ENCODE results near the gene SIGLEC5. TPM values are rescaled to one million over a fixed set of nuclear protein-coding genes. Genes with fewer than 3 reads are reported as not detected.
A peak's percentile ranks its signal among the peaks of the same experiment; 100 is the strongest.

The SIGLEC5 gene
- polyA plus RNA-seq, 3 donors, result 0.48 to 0.51 TPM; not detected in 1

DNA sequence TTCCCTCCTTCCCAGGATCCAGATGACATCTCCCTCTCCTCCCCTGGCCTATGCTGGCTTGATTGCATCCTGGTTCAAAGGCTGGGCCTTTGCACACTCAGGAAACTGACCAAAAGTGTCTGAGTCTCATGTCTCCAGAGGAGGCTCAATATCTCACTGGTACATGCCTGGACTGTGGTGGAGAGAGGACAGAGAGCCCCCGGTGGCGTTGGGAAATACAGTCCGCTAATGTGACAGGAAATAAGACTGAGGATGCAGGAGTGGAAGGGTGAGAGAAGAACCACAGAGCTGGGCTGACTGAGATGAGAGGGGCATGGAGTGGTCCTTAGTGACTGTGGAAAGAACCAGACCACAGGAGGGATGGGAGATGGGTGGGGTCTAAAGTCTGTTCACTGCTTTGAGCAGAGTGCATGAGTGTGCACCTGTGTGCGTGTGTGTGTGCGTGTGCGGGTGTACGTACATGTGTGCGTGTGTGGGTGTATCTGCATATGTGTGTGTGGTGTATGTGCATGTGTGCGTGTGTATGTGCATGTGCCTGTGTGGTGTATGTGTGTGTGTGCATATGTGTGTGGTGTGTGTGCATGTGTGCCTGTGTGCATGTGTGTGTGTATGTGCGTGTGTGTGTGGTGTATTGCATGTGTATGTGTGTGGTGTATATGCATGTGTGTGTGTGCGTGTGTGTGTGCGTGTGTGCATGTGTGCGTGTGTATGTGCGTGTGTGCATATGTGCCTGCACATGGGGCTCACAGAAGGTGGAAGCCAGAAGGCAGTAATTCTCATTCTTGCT, 1.9 kb downstream of the SIGLEC5 start:
- DNase-seq (ENCODE audit: low read depth in 3 of 3, low spot score in 2 of 3), result no peak

DNA sequence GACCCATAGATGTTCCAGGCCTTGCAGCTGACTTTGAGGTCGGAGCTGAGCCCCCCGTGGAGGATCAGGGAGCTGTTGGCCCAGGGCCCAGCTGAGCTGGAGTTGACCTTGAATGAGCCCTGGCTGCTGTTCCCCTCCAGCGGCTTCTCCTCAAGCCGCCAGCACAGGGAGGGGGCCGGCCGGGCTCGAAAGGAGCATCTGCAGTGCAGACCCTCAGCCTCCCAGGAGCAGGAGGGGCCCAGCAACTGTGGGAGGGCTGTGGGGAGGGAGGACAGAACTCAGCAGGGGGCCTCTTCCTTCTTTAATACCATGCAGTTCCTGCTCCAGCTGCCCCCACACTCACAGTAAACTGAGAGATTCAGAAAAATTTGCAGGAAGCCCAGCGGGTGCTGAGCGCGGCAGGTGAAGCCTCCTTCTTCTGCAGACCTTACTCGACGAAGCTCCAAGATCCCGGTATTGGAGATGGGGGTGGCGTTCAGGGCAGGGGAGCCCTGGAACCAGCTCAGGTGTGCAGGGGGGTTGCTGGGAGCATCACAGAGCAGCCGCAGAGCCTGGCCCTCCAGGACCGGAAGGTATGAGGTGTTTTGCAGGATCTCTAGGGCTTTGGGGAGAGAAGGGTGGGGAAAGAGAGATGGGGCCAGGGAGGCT, 2.6 kb downstream of the SIGLEC5 start:
- DNase-seq (ENCODE audit: low read depth in 3 of 3, low spot score in 2 of 3), result no peak

DNA sequence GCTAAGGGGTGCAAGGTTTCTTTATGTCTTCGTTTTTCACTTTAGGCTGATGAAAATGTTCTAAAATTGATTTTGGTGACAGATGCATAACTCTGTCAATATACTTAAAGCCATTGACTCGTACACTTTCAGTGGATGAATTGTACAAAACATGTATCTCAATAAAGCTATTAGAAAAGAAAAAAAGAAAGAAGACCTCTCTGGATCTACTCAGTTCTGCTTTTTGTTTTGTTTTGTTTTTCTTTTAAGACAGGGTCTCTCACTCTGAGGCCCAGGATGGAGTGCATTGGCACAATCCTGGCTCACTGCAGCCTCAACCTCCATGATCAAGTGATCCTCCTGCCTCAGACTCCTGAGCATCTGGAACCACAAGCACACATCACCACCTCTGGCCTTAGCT, 3.5 kb downstream of the SIGLEC5 start:
- no peak for DNase-seq (ENCODE audit: low read depth in 3 of 3, low spot score in 2 of 3)

DNA sequence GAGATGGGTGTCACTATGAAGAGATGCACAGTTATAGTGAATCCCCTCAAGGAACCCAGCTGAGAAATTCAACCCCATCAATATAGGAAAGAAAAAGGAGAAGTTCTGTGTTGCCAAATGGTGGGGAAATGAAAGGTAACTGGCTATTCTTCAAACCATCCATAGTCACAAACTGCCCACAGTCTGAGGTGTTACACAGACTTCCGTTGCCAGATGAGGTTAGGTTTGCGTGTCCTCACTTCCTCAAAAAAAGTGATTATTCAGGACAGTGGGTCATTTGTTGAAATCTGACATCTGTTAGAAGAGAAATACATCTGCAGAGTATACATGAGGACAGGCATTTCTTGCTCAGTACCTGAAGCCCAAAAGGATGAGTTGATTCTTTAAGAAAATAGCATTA, 9.0 kb downstream of the SIGLEC5 start:
- no peak for DNase-seq (ENCODE audit: low read depth in 3 of 3, low spot score in 2 of 3)

DNA sequence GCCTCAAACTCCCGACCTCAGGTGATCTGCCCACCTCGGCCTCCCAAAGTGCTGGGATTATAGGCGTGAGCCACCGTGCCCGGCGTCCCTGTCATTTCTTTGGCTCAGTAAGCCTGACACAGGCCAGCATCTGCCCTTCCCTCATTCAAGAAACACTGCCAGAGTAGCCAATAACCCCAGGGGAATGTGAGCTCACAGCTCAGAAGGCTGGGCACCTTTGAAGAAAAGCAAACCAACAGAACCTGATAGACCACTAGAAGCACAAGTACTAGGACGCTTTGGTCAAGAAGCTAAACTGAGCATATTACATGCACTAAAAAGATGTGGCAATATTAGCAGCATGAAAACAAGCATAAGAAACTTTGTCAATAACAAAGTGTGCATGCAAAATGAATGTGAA, 14.2 kb downstream of the SIGLEC5 start:
- no peak for DNase-seq (ENCODE audit: low read depth in 3 of 3, low spot score in 2 of 3)

DNA sequence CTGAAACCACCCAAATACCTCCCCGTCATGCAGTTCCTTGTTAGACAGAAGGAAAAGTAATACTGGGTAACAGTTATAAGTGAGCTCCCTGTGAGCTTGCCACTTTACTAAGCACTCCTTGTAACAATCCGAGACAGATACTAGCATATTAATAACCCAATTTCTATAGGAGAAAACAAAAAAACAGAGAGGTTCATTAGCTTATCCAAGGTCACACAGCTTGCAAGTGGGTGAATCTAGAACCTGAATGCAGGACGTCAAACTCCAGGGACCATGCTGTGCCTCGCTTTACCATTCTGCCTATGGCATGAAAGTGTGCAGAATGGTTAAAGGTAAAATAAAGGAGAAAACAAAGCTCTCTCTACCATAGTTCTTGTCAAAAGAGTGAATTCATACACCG, 15.4 kb downstream of the SIGLEC5 start:
- DNase-seq (ENCODE audit: low read depth in 3 of 3, low spot score in 2 of 3), result no peak

DNA sequence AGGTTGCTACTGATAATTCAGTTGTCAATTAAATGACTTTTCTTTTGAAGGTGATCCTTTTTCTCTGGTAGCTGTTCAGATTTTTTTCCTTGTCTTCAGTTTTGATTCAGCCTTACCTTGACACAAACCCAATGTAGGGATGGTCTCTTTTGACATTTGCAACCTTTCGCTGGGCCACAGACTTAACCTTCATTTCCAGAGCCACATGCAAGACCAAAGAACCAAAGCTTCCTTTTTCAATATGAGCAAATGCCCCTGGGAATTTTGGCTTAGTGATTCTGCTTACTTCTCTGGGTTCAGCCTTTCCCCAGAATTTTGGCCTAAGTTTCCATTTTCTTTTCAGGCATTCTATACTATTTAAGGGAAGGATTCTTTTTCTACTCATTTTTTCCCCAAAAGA, 19.6 kb downstream of the SIGLEC5 start:
- no peak for DNase-seq (ENCODE audit: low read depth in 3 of 3, low spot score in 2 of 3)

DNA sequence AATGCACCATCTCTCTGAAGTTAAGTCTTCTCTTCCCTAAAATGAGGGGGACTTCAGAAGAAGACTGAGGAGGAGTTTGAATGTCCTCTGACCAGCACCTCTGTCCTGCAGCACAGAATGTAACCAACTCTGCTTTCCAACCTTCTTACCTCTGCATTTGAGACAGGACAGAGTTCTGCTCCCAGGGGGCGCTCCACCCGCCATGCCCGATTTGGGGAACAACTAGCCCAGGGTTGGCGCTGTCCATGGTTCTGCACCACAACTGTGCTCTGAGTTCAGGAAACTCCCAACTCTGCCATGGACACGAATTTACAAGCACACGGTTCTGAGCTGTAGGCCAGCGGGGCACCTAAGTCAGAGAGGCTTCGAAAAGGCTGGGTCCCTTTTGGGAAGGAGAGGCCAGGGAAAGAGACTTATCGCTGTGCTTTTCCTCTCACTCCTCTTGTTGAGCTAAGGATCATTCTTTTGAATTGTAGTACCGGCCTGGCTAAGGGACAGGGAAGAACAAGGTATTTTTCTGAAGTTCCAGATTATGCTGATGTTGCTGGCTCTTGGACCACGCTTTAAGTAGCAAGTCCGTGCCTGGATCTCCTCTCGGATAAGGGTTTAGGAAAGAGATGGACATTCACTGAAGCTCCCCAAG, 22.2 kb downstream of the SIGLEC5 start:
- peak; percentile 29 to 62 (median 38) for DNase-seq (ENCODE audit: low read depth in 3 of 3, low spot score in 2 of 3)

DNA sequence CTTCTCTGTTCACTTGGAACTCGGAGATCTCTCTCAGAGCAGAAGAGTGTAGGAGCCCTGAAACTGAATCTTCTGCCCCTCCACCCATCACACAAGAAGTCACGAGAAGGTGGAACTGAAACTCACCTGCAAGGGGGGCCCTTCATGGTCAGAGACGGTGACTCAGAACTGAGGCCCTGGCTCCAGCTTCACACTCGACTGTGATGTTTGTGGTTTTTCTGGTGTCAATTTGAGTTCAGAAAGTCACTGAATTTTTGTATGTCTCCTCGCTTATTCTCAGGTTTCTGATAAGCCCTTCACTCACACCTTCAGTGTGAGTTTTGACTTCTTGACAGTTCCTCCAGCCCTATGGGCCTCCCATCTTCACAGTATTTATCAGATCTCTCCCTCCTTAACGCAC, 23.1 kb downstream of the SIGLEC5 start:
- DNase-seq (ENCODE audit: low read depth in 3 of 3, low spot score in 2 of 3), result no peak

DNA sequence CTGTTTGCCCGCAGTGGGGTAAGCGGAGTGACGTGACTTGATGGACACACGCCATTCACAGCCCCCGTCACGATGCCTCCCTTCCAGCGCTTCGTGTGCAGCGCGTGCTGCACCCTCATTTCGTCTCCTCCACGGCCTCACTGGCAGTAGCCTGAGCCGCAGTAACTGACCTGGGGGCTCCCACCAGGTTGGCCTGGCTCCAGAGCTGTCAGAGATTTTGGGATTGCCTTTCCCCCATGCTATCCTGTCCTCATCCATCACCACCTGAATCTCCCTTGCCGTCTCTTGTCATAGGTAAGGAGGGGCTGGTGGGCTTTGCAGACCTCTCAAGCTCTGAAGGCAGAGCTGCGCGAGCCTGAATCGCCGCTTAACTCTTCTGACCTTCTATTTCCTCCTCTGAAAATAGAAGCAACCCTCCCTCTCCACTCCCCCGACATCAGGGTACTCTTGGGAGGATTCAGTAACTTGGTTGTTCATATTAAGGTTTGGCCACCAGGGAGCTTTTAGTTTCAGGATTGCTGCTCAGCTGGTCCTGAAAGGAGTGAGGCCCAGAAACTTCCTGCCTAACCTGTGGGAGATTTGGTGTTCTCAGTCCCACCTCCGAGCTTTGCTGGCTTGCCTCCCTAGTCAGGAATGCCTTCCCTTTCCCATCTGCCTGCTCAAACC, 27.9 kb downstream of the SIGLEC5 start:
- no peak for DNase-seq (ENCODE audit: low read depth in 3 of 3, low spot score in 2 of 3)

DNA sequence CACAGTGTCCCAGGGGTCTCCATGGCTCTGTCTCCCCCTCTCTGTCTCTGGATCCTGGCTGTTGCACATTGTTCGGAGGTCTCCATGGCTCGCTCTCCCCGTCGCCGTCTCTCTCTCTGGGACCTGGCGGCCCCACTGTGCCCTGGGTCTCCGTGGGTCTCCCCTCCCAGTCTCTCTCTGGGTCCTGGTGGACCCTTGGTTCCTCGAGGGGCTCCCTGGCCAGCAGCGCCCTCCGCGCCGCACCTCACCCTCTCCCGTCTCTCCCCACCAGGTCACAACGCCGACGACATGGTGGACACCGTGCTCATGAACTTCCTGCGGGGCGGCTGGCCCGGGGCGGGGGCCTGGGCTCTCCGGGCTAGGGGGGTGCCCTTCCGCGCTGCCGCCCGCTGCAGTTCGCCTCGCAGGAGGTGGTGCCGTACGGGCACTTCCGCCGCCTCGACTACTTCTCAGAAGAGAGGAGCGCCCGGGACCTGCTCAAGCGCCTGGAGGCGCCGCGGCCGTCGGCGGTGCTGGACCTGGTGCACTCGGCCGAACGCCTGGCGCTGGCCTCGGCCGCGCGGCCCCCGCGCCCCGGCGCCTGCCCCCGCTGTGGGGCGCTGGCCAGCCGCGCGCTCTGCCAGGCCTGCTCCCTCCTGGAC, 29.1 kb downstream of the SIGLEC5 start:
- DNase-seq (ENCODE audit: low read depth in 3 of 3, low spot score in 2 of 3), result no peak

DNA sequence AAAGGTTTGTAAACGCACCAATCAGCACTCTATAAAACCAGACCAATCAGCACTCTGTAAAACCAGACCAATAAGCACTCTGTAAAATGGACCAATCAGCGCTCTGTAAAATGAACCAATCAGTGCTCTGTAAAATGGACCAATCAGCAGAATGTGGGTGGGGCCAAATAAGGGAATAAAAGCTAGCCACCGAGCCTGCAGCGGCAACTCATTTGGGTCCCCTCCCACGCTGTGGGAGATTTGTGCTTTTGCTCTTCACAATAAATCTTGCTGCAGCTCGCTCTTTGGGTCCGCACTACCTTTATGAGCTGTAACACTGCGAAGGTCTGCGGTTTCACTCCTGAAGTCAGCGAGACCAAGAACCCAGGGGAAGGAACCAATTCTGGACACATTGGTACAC, 31.1 kb downstream of the SIGLEC5 start:
- DNase-seq (ENCODE audit: low read depth in 3 of 3, low spot score in 2 of 3), result no peak

DNA sequence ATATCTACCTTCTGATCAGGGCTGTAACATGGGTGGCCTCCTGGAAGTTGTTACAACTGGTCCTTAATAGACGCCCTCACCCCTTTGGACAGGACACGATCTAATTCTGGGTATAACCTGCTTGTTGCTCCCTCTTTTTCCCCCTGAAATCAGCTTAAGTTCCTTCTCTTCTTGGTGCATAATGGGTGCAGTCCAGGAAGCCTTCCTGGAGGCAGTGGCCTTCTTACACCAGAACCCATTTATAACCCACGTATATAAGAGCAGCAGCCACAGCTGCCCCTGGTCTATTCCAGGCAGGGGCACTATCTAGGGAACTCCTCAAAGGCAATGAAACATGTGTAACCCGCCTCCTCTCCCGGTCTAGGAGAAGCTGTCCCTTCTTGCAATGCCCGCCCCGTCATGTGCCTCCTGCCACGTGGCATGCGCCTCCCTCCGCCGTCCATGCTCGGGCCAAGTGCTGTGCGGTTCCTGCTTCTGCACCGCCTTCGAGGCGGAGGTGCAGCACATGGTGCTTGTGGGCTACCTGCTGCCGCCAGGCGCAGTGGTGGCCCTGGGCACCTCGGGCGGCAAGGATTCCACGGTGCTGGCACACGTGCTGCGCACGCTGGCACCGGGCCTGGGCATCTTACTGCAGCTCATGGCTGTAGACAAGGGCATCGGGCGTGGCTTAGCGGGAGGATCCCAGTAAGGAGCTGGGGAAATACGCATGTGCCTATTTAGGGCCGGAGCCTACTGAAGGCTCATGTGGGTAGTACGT, 31.9 kb downstream of the SIGLEC5 start:
- no peak for DNase-seq (ENCODE audit: low read depth in 3 of 3, low spot score in 2 of 3)

DNA sequence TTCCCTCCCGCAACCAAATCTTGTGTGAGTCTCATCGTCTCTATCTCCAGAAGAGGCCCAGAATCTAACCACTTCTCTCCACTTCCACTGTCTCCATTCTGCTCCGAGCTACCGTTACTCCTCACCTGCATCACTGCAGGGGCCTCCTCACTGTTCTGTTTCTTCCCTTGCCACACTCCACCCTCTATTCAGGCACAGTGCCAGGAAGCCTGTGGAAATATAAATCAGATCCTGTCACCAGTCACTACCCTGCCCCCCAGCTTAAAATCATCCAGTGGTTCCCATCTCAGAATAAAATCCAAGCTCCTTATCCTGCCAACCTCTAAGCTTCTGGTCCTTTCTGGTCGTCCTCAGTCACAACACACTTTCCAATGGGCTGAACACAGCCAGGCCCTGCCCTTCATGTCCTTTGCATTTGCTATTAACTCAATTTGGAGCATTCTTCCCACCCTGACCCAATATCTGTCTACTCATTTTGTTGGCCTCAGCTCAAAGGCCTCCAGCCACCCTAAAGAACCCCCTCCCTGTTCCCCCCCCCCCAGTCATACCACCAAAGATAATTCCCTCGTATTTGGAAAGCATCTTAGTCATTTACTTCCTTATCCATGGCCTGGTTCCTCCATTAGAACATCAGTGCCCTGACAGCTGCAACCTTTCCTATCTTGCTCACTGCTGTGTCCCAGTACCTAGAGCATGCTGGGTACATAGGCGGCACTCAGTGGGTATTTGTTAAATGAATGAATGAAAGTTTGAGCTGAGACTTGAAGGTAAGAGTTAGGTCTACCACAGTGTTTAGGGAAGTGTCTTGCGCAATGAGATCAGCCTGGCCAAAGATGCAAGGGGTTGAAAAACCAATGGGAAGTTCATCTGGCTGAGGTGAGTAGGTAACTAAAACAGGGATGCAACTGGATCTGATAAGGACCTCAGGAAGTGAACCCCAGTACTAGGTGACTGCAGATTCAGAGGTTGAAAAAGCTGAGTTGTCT, 34.7 kb downstream of the SIGLEC5 start:
- DNase-seq (ENCODE audit: low read depth in 3 of 3, low spot score in 2 of 3), result no peak

DNA sequence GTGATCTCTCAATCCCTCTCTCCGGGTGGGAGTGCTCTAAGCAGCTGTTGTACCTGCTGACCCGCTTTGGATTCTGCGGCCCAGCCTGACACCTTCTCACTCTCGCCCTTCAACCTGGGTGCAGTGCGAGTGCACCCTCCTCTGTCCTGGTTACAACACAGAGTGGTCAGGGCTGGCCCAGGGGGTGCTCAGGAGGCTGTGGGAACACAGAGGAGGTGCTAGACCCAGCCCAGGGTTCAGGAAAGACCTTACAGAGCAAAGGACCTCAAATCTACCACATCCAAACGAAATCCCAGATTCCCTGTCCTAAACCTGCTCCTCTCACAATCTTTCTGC, 35.5 kb downstream of the SIGLEC5 start:
- no peak for DNase-seq (ENCODE audit: low read depth in 3 of 3, low spot score in 2 of 3)

DNA sequence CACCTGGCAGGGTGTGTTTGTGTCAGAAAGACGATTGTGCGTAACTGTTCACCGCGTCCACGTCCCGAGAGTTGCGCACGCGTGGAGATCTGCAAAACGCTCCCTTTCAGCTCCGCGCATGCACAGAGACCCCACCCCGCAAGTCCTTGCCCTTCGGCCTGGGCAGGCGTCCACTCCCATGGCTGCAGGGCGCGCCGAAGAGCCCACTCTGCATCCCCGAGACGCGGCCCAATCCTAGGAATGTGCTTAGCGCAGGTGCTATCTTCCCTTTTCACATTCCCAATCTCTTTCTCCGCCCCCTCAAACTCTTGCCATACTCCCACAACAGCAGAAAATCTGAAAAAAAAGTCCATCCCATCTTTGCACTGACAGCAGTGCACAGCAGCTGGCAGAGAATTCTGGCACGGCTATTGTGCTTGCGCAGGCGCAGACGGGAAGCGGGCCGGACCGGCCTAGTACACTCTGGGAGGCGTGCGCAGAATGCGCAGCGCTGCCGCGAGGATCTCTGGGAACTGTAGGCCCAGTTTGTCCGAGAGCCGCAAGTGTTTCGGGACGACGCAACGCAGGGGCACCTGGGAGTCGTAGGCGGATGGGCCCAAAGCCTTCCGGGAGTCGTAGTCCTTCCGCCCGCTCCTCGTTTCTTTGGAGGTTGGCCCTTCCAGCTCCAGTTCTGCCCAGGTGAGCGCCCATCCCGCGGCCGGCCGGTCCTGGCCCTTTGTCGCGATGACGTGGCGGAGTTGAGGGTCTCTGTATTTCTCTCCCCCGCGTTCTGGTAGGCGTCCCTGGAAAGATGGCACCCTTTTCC, 36.0 kb downstream of the SIGLEC5 start:
- peak; percentile 89 to 94 (median 93) for DNase-seq (ENCODE audit: low read depth in 3 of 3, low spot score in 2 of 3)

DNA sequence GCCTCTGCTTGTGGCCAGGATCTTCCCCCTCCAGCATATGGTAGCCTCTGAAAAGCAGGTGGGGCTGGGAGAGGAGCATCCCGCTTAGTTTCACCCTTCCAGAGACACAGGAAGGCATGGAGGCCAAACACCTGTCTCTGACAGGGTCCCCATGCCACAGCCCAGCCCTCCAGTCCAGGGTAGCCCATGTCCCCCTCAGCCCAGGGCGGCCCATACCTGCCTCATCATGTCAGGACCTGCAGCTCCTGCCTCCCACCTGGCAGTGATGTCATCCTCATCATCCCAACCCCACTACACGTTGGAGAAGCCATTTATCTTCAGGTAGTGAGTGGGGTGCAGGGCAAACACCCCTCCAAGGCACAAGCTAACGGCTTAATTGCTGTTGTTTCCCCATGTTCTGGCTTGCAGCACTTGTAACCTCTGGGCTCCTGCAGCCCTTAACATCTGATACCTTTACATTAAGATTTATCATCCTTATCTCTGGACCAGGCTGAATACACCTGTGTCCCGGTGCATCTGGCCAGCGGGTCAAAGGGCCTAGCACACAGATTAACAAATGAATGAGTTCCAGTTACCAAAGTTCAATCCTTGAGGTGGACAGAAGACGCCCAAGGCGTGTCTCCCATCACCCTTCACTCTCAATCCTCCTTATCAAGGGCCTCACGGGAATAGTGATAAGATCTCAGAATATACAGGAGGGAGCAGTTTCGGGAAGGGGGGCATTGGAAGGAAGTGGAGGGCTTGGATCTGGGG, 36.9 kb downstream of the SIGLEC5 start:
- DNase-seq (ENCODE audit: low read depth in 3 of 3, low spot score in 2 of 3), result no peak

DNA sequence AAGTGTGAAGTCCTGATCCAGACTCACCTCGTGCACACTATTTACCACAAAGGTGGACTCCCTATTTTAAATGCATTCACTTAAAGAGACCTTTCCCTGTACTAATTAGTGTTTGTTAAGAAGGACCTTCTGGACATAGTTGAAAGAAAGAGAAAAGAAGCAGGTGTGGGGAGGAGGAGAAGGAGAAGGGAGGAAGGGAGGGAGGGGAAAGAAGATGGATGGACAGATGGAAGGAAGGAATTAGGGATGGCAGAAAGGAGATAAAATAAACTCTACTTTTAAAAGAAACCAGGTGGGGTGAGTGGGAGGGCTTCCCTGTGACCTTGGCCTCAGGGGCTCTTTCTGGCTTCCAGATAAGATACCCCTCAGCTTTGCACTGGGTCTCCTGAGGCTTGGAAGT, 37.7 kb downstream of the SIGLEC5 start:
- no peak for DNase-seq (ENCODE audit: low read depth in 3 of 3, low spot score in 2 of 3)
